Measurements from ENCODE around the gene GALNT14.

GALNT14 gene

GRCh38 chr2:30971231-30972025 lies 166.8 kb downstream of the GALNT14 start:
- DNase-seq: no peak

GRCh38 chr2:30968660-30969397 lies 169.4 kb downstream of the GALNT14 start:
- DNase-seq: no peak

DNA sequence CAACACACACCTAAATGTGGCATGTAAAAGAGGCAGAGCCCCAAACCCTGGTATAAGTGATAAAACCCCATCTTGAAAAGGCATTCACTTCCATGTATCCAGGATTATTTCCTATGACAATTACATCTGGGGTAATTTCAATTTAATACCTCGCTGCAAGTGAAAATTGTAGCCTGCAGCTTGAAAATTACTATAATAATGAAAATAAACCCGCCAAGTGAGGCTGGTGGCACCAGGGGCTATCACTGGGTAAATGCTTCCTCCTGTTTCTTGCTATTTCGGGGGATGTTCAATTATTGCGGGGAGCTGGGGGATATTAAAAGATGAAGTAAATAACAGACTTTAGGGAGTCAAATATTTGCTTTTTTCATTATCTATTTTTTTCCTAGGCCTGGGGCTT lies 171.5 kb downstream of the GALNT14 start:
- DNase-seq: no peak

DNA sequence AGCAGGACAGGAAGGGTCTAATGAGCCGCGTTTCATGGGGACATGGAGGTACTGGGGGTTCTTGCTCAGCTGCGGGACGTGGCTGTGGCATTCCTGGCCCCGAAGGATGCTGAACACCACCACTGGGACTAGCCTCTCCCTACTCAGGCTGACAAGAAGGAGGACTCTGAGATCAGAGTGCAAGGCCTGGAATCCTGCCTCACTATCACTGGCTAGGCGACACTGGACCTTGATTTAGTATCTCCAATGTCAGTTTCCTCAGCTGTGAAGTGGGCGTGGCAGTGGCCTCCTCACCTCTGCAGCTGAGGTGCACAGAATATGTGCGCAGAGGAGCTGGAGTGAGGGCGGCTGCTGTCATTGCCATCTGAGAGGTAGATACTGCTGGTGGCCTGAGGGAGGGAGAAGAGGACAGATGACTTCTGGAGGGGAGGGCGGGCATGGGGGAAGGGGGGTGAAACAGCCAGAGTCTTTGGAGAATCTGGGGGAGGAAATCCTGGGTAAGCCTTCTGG lies 173.2 kb downstream of the GALNT14 start:
- no peak for DNase-seq

DNA sequence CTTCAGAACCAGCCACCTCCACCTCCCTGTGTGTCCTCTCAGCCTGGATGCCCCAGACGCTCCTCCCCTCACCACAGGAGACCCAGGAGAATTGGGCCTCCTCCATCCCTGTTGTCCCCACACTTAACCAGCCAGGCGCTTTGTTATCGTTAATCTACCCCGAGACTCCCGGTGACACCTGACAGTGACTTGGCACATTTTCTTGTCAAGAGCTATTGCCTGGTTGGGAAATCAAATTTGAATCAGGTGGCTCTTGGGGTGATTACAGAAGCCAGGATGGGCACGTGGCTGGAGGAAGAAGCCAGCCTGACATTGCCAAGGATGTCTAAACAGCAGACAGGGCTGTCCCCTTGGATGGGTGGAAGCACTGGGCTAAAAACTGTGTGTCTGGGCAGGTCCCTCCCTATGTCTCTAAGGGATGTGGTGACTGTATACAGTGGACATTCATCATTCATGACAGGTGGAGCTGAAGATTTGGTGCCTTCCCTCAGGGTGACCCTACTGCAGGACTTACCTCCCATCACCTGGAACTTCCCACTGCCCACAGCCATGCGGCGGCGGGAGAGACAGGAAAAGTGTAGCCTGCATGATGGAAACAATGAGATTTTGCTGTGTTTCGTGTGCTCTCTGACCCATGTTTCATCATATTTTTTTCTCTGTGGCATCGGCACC lies 173.8 kb downstream of the GALNT14 start:
- no peak for DNase-seq

DNA sequence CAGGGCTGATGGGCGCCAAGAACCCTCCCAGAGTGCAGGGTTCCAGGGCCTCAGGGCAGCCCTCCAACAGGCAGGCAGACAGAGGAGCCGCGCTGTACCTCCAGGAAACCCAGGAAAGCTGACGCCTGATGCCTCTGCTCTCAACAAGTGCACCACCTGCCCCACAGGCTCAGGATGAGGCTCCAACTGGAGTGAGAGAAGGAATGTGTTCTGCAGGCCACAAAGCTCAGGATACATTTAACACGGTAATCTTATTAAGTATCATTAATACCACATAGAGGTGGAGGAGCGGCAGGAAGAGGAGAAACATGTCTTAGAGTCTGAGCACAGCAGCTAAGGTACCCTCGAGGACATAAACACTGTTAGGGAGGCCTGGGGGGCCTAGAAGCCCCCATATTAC lies 175.1 kb downstream of the GALNT14 start:
- no peak for DNase-seq

DNA sequence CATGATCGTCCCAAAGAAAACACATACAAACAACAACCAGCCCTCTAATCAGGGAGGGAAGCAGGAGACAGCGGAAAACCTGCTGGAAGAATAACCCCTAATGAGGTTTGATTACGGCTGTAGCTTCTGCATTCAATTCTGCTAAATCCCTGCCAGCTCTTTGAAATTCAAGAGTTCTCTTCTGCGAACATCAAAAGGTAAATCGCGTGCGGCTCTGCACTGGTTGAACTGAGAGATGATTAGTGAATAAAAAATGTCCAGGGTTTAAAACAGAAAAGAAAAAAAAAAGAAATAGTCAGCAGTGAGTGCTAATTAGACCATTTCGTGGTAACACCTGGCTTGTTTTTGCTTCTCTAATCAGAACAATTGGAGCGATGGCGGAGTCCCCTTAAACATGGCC lies 178.0 kb downstream of the GALNT14 start:
- no peak for DNase-seq

DNA sequence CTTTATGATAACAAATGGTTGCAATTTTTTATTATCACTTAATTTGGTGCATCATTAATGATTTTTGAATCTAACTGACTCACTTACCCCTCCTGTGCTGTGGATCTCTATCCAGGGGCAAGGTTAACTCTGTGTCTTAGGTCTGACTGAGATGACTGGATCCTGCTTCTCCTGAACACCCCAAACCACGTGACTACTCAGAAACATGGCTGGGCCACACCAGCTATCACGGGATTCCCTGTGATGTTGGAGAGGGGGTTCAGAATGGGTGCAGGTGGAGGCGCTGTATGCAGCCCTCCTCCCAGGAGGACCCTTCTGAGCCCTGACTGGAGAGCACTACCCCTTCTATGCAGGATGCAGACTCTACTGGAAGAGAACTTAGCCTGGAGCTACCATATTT lies 178.6 kb downstream of the GALNT14 start:
- DNase-seq: no peak

- no peak for DNase-seq
These were observed 179.3 kb downstream of the GALNT14 start for GRCh38 chr2:30958918-30959265.

DNA sequence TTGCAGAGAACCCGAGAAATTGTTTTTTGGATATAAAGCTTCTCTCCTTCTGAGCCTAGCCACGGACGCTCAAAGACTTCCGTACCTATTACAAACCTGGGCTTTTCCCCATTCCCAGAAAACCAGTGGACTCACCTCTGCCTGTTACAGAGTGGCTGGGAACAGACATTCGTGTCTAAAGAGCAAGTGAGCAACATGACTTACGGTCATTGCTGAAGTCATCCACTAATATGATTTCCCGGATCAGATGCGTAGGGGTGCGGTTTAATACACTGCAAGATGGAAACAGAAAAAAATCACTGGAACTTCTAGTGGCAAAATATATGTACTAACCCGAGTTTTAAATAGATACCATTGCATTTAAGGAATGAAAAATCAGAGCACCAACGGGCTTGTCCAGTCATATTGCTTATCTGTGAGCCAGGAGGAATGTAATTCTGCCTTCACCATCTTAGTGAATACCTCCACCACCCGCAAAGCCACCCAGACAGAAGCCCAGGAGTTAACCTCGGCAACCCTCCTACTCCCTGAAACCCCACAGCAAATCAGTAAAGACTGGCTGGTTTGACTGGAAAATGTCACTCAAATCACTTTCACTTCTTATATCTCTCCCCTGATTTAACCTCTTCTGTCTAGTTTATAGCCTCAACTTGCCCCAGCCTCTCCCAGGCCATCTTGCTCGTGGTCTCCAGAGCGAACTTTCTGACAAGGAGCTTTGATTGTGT lies 179.9 kb downstream of the GALNT14 start:
- no peak for DNase-seq

GRCh38 chr2:30957591-30957990 lies 180.6 kb downstream of the GALNT14 start:
- DNase-seq: no peak

DNA sequence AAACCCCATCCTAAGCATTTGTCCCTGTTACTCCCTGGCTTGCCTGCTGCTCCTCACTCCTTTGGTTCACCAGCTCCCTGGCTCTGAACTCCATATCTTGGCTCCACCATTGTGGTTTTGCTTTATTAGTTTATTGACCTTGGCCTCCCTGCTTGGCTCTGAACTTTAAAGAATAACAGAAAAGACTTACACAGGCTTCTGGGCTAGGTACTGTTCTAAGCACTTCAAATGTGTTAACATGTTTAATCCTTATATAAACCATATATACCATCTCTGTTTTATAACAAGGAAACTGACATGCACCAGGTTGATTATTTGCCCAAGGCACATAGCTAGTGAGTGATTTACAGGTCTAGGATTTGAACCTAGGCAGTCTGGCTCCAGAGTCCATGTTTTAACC lies 181.2 kb downstream of the GALNT14 start:
- no peak for DNase-seq

- no peak for DNase-seq
These were observed 182.6 kb downstream of the GALNT14 start for GRCh38 chr2:30955516-30956132.

- DNase-seq: no peak
These were observed 187.9 kb downstream of the GALNT14 start for GRCh38 chr2:30950339-30950738.

GRCh38 chr2:30949435-30949834 lies 188.8 kb downstream of the GALNT14 start:
- no peak for DNase-seq

- no peak for DNase-seq
These were observed 189.4 kb downstream of the GALNT14 start for GRCh38 chr2:30948857-30949256.

DNA sequence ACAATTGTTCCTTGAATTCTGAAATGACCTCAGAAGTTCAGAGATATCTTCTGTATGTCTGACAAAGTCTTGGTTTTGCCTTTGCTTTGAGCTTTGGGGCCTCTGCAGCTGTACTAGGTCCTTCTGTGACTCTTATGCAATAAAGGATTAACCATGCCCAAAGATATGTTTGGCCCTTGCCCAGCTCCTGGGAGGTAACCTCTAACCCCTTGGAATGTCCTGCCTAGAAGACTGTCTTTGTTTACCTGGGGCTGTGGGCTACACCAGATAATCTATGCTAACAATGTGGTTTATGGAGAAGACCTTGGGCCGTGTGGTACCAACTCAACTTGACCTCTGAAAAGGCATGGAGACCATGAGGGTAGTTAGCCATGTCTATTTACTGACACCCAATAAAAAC lies 190.1 kb downstream of the GALNT14 start:
- DNase-seq: no peak

DNA sequence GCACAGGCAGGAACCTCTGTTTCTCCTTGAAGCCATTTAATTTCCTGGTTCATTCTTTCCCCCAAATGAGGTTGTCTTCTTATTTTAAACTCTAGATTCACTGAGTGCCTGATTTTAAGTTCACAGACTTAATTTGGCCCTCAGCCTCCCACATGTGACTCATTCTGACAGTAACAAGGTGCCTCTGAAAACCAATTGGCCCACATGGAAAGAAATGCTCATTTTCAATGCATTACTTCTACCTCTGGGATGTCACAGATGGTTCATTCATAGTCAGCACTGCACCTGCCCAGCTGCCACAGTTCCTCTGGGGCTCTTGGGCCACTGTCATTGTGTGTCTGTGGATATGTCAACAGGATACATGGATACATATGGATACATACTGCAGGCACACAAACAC lies 190.6 kb downstream of the GALNT14 start:
- no peak for DNase-seq

DNA sequence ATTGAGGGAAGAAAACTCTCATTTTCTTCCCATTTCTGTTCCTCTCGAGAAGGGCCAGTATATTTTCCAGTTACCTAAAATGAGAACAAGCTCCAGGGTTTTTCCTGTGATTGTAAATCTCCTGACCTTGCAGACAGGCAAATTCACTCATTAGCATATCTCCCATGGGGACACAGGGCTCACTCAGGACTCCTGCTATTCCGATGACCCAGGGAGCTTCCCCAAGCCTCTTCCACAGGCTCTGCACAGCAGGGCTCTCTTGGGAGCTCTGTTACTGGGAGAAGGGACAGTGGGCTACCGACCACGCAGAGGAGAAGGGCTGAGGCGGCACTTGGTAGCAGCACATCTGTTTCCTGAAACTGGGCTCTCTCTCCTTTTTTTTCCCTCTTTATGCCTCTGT lies 195.8 kb downstream of the GALNT14 start:
- DNase-seq: no peak

- no peak for DNase-seq
These were observed 197.4 kb downstream of the GALNT14 start for GRCh38 chr2:30940839-30941238.

DNA sequence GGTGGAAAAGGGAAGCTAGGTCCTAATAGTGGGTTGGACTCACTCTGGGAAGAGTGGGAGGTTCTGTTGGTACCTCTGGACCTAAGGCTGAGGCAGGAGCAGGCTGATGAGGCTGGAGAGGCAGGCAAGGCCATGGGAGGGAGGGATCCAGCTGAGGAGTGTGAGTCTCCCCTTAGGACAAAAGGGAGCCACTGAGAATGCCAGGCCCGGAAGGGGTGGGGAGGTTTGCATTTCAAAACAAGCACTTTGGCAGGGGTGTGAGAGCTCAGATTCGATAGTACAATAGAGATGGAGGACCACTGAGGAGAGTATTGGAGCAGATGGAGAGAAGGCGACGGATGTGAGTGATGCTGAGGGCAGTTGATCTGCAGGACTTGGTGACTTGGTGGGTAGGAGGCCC lies 198.9 kb downstream of the GALNT14 start:
- no peak for DNase-seq

GRCh38 chr2:30938196-30938595 lies 200.0 kb downstream of the GALNT14 start:
- DNase-seq: no peak

GRCh38 chr2:30936977-30937376 lies 201.3 kb downstream of the GALNT14 start:
- DNase-seq: no peak
